Middle frontal gyrus (tissue), 1 donor: ENCODE results near the gene PRR15L.
"Not testable (repeated sequence)": the region's sequence is repeated elsewhere in the genome, so short reads cannot be mapped to it uniquely, and the experiment has no call there.

Source experiments
- DNase-seq: peaks from one replicate; pipeline ENCODE4 v3.0.0-alpha.2; 2015; ENCODE audit warnings: low spot score; ENCODE audit errors: extremely low spot score

PRR15L gene

DNA sequence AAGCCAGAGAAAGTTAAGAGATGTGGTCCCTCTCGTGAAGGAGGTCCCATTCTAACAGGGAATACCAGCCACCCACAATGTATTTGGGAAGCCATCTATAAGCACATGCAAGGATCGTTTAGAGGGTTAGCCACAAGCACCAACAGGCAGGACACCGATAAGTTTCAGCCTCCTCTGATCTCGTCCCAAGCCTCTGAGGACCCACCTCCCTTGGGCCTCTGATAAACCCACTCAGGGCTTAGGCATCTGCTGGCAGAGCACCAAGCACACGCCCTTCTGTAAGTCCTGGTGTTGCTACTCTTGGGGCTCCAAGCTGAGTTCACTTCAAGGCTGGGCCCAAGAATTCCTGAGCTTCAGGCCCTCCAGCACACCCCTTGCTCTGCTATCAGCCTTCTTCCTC, 21.7 kb downstream of the PRR15L start:
- no peak for DNase-seq

DNA sequence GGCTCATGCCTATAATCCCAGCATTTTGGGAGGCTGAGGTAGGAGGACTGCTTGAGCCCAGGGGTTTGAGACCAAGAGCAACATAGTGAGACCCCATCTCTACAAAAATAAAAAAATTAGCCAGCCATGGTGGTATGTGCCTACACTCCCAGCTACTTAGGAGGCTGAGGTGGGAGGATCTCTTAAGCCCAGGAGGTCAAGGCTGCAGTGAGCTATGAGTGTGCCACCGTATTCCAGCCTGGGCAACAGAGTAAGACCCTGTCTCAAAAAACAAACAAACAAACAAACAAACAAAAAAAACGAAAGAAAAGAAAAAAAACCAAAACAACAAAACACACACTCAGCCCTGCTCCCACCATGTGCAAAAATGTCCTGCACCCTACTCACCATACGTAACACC, 22.2 kb downstream of the PRR15L start:
- DNase-seq = not testable (repeated sequence)

DNA sequence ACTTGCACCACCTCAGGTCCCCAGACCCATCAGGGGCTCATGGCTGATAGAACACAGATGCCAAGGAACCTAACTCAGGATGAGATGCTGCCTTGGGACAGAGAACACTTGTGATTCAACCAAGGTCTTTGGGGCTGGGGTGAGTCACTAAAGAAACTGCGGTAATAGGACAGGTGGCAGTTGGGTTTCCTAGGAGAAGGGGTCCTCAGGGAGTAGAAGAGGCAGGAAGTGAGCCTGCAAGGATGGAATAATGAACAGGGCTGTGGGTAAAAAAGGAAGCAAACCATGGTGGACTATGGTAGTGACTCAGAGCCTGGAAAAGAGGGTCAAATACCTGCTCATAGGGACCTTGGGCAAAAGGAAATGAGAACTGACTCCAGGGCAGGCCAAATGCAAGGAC, 22.8 kb downstream of the PRR15L start:
- DNase-seq = no peak

DNA sequence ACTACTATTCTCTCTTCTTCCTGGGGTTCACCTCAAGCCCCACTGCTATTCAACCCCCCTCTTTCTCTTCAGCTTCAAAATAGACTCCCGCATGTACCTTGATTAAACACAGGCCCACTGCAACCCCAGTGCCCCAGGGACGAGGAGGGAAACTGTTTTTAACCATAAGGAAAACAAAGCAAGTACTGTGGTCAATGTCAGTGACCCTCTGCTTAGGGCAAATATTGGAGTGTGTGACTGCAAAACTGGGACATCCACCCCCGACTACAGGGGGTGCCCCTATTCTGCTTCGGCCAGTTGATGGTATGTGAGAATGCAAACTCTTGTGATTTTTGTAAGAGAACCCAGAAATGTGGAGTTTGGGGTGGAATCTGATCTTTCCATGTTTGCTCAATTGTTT, 25.8 kb downstream of the PRR15L start:
- DNase-seq = no peak

DNA sequence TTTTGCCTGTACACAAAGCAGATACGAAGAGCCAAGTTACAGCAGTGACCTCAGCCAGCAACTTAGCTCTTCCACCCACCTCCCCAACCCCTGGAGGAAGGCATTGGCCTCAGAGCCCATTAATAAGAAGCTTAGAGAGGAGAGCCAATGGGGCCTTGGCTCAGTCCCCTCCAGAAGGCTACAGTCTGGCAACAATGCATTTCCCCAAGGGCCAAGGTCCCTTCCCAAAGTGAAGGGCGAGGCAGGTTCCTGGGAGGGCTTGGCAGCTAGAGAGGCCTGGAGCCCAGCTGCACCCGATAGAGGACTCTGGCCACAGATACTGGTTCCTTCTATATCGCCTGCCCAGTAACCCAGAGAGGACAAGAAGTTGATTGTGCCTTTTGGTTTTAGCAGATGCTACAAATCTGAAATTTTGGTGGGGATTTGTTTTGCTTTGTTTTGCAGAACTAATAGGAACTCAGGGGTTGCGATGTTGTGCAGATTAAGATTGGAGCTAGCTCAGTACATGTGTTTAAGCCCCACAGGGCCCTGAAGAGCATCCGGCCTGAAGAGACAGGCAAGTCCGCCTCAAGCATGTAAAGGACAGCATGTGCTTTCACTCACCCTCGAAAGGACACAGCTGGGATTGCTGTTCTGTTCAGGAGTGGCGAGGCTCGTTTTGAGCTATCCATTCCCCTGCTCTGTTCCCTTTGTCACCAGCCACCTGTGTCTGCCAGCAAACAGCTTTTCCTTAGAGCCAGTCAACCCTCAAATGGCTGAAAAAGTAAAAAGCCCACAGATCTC, 28.3 kb downstream of the PRR15L start:
- DNase-seq = no peak

DNA sequence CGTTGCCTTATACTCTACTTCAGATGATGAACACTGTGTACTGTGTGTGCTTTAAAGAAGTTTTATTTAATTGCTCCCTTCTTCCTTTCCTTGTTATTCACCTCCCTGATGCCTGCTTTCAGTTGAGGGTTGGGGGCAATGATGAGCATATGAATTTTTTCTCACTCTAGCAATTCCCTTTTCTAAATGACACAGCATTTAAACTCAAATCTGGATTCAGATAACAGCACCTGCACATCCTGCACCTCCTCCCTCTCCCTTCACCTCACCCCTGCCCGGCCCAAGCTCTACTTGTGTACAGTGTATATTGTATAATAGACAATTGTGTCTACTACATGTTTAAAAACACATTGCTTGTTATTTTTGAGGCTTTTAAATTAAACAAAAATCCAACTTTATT, 29.3 kb downstream of the PRR15L start:
- DNase-seq = no peak

DNA sequence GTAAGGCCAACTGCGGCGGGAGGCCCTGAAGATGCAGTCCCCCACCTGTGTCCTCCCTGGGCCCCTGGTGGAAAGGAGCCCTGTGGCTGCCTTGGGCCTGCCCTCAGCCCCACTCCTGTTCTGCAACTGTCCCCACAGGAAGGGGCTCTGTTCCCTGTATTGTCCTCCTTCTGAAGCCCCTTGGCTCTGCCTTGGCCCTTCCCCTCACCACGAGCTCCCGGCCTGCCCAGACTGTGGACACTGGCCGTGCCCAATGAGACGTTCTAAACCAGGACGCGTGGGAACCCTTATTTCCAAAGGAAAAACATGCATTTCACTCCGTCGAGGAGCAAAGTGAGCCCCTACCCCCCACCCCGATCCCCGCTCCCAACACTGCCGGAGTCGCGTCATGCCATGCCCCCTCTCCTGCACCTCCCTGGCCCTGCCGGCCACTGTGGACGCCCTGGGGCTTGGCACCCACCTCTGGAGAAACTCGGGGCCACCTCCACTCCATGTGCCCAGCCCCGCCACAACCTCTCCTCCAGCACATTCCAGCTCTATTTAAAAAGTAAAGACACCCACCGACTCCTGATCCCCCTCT, 29.8 kb downstream of the PRR15L start:
- DNase-seq = no peak

DNA sequence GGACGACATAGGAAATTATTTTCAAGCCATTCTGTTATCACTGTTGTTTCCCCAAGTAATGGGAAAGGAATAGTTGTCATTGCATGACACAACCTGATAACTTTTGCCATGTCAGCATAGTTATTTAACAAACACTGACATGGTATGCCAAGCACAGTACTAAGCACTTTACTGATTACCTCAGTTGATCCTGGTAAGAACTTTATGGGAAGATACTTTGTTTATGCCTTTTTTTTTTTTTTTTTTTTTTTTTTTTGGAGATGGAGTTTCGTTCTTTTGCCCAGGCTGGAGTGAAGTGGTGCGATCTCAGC, 32.0 kb downstream of the PRR15L start:
- no peak for DNase-seq

DNA sequence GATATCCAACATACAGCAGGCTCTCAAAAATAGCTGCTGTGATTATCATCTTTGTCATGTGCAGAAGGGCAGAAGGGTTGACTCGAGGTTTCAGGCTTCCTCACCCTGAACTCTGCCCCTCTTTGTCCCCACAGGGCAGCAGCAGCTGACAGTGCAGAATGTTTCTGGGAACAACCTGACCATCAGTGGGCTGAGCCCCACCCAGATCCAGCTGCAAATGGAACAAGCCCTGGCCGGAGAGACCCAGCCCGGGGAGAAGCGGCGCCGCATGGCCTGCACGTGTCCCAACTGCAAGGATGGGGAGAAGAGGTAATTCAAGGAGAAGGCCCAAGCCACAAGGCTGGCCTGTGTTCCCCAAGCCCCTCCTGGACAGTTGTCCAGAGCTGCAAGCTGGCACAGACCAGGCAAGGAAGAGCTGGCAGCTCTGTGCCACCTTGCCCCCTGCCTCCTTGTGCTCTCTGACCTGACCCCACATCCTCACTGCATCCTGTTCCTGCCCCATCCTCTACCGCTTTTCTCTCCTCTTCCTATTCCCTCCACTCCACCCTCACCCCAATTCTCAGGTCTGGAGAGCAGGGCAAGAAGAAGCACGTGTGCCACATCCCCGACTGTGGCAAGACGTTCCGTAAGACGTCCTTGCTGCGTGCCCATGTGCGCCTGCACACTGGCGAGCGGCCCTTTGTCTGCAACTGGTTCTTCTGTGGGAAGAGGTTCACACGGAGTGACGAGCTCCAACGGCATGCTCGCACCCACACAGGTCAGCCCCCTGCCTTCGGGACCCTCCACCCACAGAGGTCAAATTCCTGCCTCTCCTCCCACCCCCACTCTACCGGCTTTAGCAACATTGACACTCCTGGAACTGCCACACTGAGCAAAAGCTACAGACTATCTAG, 32.7 kb downstream of the PRR15L start:
- DNase-seq = no peak

DNA sequence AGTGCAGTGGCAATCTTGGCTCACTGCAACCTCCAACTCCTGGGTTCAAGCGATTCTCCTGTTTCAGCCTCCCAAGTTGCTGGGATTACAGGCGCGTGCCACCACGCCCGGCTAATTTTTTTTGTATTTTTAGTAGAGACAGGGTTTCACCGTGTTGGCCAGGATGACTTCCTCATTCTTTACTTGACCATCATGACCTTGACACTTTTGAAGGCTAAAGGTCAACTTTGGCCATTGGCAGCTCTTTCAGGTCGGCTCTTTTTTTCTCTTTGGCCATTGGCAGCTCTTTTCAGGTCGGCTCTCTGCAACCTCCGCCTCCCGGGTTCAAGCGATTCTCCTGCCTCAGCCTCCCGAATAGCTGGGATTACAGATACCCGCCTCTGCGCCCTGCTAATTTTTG, 37.8 kb downstream of the PRR15L start:
- DNase-seq = not testable (repeated sequence)

DNA sequence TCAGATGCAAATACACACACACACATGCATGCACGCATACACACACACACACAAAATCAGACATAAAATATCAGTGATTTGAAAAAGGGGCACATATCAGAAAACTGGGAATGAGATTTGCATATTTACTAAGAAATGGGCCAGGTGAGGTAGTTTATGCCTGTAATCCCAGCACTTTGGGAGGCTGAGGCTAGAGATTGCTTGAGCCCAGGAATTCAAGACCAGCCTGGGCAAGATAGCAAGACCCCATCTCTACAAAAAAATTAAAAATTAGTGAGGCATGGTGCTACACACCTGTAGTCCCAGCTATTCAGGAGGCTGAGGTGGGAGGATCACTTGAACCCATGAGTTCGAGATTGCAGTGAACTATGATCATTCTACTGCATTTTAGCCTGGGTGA, 38.7 kb downstream of the PRR15L start:
- DNase-seq = no peak

DNA sequence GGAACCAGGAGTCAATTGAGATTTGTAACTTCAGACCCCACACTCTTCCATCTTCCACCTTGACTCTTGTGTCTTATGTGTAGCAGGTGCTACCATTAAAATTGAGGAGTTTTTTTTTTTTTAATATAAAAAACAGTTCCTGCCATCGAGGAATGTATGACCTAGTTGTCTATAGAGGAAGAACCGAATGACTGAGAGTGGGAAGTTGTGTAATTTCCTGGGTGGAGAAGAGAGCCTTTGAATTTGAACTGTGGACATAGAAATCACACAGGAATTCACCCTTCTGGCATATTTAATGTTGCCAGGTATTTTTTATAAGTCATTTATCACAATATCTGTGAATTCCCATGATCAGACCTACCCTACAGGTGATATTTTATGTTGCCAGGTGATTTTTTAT, 39.7 kb downstream of the PRR15L start:
- no peak for DNase-seq

DNA sequence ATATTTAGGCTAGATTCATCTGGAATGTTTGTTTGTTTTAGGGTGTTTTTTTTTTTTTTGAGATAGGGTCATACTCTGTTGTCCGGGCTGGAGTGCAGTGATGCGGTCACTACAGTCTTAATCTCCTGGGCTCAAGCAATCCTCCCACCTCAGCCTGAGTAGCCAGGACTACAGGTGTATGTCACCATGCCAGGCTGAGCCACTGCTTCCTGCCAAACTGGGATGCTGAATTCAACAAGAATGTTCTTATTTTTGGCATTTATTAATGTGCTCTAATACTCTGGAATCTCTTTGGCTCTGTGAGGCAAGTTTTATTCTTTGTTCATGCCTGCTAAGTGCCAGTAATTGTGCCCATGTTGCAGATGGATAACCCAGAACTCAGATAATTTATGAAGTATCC, 40.1 kb downstream of the PRR15L start:
- DNase-seq = no peak

DNA sequence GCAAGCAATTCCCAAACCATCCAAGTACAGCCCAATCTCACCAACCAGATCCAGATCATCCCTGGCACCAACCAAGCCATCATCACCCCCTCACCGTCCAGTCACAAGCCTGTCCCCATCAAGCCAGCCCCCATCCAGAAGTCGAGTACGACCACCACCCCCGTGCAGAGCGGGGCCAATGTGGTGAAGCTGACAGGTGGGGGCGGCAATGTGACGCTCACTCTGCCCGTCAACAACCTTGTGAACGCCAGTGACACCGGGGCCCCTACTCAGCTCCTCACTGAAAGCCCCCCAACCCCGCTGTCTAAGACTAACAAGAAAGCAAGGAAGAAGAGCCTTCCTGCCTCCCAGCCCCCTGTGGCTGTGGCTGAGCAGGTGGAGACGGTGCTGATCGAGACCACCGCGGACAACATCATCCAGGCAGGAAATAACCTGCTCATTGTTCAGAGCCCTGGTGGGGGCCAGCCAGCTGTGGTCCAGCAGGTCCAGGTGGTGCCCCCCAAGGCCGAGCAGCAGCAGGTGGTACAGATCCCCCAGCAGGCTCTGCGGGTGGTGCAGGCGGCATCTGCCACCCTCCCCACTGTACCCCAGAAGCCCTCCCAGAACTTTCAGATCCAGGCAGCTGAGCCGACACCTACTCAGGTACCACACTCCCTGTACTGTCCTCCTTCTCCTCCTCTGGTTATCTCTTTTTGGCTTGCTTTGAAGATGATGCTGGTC, 41.0 kb downstream of the PRR15L start:
- no peak for DNase-seq

DNA sequence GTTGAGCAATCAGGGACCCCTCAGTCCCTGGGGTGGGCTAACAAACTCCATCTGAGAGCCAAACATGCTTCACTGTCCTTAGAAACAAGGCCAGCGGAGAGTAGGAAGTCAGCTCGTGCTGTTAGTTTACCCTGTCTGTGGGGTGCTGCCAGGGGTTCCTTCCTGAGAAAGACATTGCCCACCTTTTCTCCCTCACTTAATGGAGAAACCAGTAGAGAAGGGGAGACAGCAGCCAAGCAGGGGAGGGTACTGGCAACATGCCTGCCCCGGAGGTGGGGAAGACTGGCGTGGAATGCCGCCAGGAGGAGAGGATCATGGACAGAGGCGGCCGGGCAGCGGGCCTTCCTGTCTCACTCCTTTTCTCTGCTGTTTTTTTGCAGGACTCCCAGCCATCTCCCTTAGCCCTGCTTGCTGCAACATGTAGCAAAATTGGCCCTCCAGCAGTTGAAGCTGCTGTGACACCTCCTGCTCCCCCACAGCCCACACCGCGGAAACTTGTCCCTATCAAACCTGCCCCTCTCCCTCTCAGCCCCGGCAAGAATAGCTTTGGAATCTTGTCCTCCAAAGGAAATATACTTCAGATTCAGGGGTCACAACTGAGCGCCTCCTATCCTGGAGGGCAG, 41.8 kb downstream of the PRR15L start:
- DNase-seq = no peak

DNA sequence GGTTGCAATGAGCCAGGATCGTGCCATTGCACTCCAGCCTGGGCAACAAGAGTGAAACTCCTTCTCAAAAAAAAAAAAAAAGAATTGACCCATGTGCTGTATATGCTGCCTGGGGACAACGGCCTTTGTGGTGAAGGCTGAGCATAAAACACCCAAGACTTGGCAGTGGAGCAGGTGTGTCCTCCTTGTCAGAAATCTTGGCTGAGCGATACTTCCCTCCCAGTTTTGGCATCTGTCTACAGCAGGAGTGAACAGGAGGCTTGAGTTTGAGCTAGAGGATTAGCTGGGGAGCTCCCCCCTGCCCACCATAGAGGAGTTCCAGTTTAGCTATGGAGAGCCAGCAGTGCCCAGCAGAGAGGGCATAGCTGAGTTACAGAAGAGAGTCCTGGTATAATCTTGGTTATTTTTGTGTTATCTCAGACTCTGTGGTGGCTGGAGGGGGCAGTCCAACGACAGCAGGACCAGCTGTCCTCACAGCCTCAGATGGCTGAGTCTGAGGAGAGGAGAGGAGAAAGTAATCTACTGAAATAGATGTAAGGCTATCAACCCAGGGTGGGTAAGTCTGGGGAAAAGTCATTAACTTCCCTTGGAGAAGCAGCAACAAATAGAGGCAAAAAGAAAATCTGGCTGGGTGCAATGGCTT, 43.3 kb downstream of the PRR15L start:
- DNase-seq = no peak

DNA sequence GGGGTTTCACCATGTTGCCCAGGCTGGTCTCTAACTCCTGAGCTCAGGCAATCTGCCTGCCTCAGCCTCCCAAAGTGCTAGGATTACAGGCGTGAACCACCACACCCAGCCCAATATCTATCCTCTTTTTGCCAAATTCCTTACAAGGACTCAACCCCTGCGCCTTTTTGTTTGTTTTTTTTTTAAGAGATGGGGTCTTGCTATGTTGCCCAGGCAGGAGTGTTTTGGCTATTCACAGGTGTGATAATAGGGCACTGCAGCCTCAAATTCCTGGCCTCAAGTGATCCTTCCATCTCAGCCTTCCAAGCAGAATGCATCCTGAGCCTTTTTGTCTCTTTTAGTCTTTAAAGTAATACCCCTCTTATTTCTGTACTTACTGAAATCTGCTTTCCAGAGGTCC, 44.6 kb downstream of the PRR15L start:
- DNase-seq = no peak

DNA sequence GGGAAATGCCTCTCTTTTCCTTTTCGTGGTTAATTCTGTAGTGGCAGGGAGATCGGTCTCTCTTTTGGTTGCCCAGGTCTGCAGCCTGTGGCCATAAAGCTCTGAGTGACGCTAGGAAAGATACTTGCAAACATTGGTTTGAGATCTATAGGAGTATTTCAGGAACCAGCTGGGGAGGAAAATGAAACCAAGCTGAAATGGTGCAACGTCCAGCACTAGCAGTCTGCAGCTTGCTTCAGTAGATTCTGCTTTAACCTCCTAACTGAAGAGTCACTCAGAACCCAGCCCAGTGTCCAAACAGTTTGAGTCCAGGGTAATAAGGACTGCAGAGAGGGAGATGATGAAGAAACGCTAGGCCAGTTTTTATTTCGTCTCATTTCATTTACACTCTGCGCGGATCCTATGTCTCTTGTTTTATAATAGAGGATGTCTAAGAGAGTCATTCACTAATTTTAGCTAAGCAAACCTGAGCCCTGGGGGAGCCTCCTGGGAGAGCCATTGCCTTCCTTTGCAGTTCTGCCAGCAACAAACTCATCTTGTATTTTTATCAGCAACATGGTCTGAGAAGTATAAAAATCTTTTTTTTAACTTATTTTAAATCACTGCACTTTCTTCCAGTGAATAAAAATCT, 49.6 kb downstream of the PRR15L start:
- DNase-seq = no peak

DNA sequence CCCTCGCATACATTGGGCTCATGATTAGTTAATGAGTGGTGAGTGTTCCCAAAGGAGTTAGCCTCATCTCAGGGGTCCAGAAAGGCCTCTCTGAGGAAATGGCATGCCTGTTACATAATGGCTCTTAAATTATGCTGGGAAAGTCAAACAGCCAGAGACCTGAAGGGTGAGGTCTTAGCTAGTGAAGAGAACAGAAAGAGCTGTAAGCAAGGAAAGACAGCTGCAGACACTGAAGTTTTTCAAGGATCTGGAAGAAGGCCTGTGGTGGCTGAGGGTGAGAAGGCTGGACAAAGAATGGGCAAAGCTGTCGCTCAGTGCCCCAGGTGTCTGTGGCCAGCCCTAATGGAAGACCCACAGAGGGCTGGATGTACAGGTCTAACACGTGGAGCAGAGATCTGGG, 51.2 kb downstream of the PRR15L start:
- DNase-seq = no peak

DNA sequence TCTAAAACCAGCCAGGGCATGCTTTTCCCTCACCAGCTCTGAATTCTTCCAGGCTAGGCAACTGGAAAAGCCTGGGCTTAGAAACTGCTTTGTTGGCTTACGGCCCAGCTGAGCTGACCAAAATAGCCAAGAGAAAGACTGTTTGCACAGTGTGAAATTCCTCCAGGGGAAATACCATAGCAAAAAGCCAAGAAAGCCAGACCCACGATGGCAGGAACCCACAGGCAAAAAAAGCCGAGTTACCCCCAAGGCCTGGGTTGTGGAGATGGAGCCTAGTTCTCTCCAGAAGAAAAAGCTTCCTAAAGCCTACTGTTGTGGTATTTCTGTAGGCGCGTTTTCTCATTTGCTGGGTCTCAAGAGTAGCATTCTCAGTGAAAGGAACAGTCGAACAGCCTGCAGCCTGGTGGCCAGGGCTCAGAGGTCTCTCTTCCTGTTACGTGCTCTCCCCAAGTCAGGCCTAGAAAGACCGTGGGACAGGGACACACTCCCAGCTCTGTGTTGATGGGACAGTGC, 52.4 kb downstream of the PRR15L start:
- peak; percentile 82 for DNase-seq
